ENCODE measurements around the gene TBL1X. TPM values are rescaled to one million over a fixed set of nuclear protein-coding genes. Genes with fewer than 3 reads are reported as not detected.

The TBL1X gene
- total and polyA plus RNA-seq, 2 of the 8 experiments (the other 6 are each of a cell fraction or from before 2014, with no cell fraction given): 13.3 to 25.6 TPM

DNA sequence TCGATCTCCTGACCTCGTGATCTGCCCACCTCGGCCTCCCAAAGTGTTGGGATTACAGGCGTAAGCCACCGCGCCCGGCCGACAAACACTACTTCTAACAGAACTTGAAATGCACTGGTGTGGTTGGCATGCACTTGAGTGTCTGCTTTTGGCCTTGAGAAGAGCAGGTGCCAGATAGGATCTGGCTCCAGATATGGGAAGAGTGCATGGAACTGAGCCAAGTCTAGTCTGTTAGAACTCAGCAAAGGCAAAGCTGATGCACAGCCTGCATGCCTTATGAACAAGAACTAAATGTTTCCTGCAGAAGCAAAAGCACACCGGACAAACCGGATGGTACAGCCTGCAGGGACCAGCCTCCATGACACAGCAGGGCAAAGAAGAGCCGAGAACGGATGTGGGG is 35.1 kb upstream of the TBL1X start:
- no peak overlapping the region for H2BK120ac ChIP-seq (replicated peaks; ENCODE audit: low read depth, low read length)
- TF ChIP-seq TEAD4 (IDR thresholded peaks at IDR 0.05; ENCODE audit: low read depth, low read length) (no peak), TCF12 (IDR thresholded peaks at IDR 0.05; ENCODE audit: low read depth, low read length) (no peak), KDM1A (IDR thresholded peaks at IDR 0.05; ENCODE audit: borderline replicate concordance, low read length) (no peak), NANOG (IDR thresholded peaks at IDR 0.05; ENCODE audit: insufficient read depth, low read depth, low read length, poor library complexity, severe bottlenecking) (no peak), MAFK (IDR thresholded peaks at IDR 0.05; ENCODE audit: low read depth, low read length) (no peak), KDM5A (IDR thresholded peaks at IDR 0.05; ENCODE audit: low read length) (no peak), YY1 (IDR thresholded peaks at IDR 0.05; ENCODE audit: low read depth, low read length) (no peak), GABPA (IDR thresholded peaks at IDR 0.05; ENCODE audit: borderline replicate concordance, insufficient read depth, low read length) (no peak), EP300 (IDR thresholded peaks at IDR 0.05; ENCODE audit: borderline replicate concordance in 1 of 2, low read depth in 2 of 2, low read length in 2 of 2) (no peak)
- TF ChIP-seq, protein P1, sequence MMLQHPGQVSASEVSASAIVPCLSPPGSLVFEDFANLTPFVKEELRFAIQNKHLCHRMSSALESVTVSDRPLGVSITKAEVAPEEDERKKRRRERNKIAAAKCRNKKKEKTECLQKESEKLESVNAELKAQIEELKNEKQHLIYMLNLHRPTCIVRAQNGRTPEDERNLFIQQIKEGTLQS (IDR thresholded peaks at IDR 0.05; ENCODE audit: insufficient read depth, low read depth, low read length): no peak
- TF ChIP-seq, protein P2, sequence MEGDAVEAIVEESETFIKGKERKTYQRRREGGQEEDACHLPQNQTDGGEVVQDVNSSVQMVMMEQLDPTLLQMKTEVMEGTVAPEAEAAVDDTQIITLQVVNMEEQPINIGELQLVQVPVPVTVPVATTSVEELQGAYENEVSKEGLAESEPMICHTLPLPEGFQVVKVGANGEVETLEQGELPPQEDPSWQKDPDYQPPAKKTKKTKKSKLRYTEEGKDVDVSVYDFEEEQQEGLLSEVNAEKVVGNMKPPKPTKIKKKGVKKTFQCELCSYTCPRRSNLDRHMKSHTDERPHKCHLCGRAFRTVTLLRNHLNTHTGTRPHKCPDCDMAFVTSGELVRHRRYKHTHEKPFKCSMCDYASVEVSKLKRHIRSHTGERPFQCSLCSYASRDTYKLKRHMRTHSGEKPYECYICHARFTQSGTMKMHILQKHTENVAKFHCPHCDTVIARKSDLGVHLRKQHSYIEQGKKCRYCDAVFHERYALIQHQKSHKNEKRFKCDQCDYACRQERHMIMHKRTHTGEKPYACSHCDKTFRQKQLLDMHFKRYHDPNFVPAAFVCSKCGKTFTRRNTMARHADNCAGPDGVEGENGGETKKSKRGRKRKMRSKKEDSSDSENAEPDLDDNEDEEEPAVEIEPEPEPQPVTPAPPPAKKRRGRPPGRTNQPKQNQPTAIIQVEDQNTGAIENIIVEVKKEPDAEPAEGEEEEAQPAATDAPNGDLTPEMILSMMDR (IDR thresholded peaks at IDR 0.05; ENCODE audit: control extremely low read depth in 1 of 3, insufficient read depth in 1 of 3, low read depth in 1 of 3, low read length in 3 of 3): no peak

More for the DNA sequence above, 35.1 kb upstream of the TBL1X start:
- POLR2A ChIA-PET (ENCODE audit: partially characterized antibody): interaction anchor here (1.2 kb wide), 1 partner anchor 9 kb away, joined by 3 read pairs; no protein-coding TSS in a partner anchor
- no peak for DNase-seq (ENCODE audit: low read depth in 1 of 2, low spot score in 2 of 2)
- Histone ChIP-seq H4K5ac (ENCODE audit: insufficient read length, low read depth, low read length) (no peak overlapping the region), H3K27me3 (replicated peaks in 1 of 4; ENCODE audit: control insufficient read depth in 3 of 4, extremely low read depth in 1 of 4, insufficient read depth in 3 of 4, low read length in 3 of 4) (no peaks in the 10 kb centered on the region), H2BK15ac (ENCODE audit: low read length) (no peak overlapping the region), H2BK12ac (ENCODE audit: low read depth, low read length) (no peak overlapping the region), H3K23me2 (ENCODE audit: low read depth, low read length) (no peaks in the 10 kb centered on the region), H4K8ac (ENCODE audit: extremely low read depth, insufficient read depth, low read length) (no peak overlapping the region), H3K4me2 (ENCODE audit: insufficient read depth in 1 of 2, low read depth in 2 of 2, low read length in 2 of 2) (no peak overlapping the region), H3K36me3 (ENCODE audit: control insufficient read depth in 2 of 4, insufficient read depth in 4 of 4, low read length in 3 of 4) (no peaks in the 10 kb centered on the region), H3K23ac (ENCODE audit: insufficient read length) (no peak overlapping the region), H3K9me3 (ENCODE audit: insufficient read depth in 2 of 2, low read depth in 1 of 2, low read length in 1 of 2) (no peaks in the 10 kb centered on the region), H3K4me1 (replicated peaks in 1 of 4; ENCODE audit: control insufficient read depth in 3 of 4, insufficient read depth in 4 of 4, low read length in 3 of 4) (no peaks in the 10 kb centered on the region), H2BK20ac (ENCODE audit: low read length) (no peak overlapping the region), H3K18ac (ENCODE audit: extremely low read depth, low read length) (no peak overlapping the region), H4K20me1 (replicated peaks in 1 of 2; ENCODE audit: control insufficient read depth in 1 of 2, insufficient read depth in 2 of 2, low read length in 2 of 2) (no peaks in the 10 kb centered on the region), H2BK5ac (ENCODE audit: low read depth, low read length) (no peak overlapping the region), H2AK5ac (ENCODE audit: low read depth, low read length) (no peak overlapping the region), H3K79me2 (ENCODE audit: control insufficient read depth in 1 of 2, insufficient read depth in 2 of 2, low read length in 2 of 2) (no peaks in the 10 kb centered on the region), H3K14ac (ENCODE audit: insufficient read length) (no peak overlapping the region), H4K91ac (replicated peaks; ENCODE audit: insufficient read length, low read length) (no peak overlapping the region), H3K27ac (ENCODE audit: low read depth, low read length) (no peak overlapping the region), H3K56ac (replicated peaks; ENCODE audit: insufficient read length, low read depth, low read length) (no peak overlapping the region), H3K4me3 (ENCODE audit: extremely low read depth in 1 of 4, insufficient read depth in 2 of 4, low read depth in 3 of 4, low read length in 4 of 4) (no peak overlapping the region), H3K79me1 (ENCODE audit: low read depth, low read length) (no peaks in the 10 kb centered on the region), H3K4ac (replicated peaks; ENCODE audit: insufficient read length, low read depth, low read length) (no peak overlapping the region), H2AFZ (ENCODE audit: low read length) (no peak overlapping the region), H3K9ac (replicated peaks in 1 of 4; ENCODE audit: extremely low read depth in 1 of 4, low read depth in 3 of 4, low read length in 3 of 4) (no peak overlapping the region)
- WGBS, 2 experiments (ENCODE audit: extremely low coverage in 1 of 2, insufficient coverage in 1 of 2, insufficient read length in 1 of 2, insufficient replicate concordance in 2 of 2, low coverage in 1 of 2, low lambda C conversion rate in 2 of 2, missing lambda C conversion rate in 1 of 2): 77% methylated on average over 11 of the region's 12 CpGs; no CpG with 5 or more reads in 1 of the 2 experiments
- no peak for FAIRE-seq
- CTCF ChIA-PET (ENCODE audit: partially characterized antibody): no interaction called here

Data from H1 (cell line).